Peyer's patch (tissue), 4 donors: ENCODE results near the gene CCDC38.

Experiments
- POLR2A ChIP-seq, 2 donors: fragments of 450-650 bp; IDR thresholded peaks; one replicate each; pipeline ENCODE4 v1.5.1; 2017; ENCODE audit warnings: antibody characterized with exemption in 2 of 2, mild to moderate bottlenecking in 2 of 2, moderate library complexity in 2 of 2
- TF ChIP-seq, protein P1 (sequence below), 6 experiments: fragments of 450-650 bp in 4 of 6; fragments of 200-600 bp in 2 of 6; sonication (generic) in 1 of 6; IDR thresholded peaks; one replicate each; pipeline ENCODE4 v1.5.1; 2017 to 2019; ENCODE audit warnings: antibody characterized with exemption in 6 of 6, mild to moderate bottlenecking in 3 of 6, moderate library complexity in 1 of 6

DNA sequence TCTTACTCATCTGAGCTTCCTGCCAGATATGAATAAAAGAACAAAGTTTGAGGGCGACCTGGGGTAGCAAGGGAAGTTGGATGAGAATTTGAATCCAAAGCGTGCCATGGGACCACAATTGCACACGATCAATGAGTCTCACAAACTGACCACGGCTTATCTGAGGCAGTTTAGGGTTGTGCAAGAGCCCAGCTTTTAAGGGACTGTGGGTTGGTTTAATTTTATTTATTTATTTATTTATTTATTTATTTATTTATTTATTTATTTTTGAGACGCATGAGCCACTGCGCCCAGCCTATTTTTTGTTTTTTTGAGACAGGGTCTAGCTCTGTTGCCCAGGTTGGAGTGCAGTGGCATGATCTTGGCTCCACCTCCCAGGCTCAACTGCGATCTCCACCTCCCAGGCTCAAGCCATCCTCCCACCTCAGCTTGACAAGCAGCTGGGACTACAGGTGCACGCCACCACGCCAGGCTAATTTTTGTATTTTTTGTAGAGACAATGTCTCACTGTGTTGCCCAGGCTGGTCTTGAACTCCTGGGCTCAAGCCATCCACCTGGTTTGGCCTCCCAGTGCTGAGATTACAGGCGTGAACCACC, 1.8 kb upstream of the CCDC38 start:
- TF ChIP-seq, protein P1, sequence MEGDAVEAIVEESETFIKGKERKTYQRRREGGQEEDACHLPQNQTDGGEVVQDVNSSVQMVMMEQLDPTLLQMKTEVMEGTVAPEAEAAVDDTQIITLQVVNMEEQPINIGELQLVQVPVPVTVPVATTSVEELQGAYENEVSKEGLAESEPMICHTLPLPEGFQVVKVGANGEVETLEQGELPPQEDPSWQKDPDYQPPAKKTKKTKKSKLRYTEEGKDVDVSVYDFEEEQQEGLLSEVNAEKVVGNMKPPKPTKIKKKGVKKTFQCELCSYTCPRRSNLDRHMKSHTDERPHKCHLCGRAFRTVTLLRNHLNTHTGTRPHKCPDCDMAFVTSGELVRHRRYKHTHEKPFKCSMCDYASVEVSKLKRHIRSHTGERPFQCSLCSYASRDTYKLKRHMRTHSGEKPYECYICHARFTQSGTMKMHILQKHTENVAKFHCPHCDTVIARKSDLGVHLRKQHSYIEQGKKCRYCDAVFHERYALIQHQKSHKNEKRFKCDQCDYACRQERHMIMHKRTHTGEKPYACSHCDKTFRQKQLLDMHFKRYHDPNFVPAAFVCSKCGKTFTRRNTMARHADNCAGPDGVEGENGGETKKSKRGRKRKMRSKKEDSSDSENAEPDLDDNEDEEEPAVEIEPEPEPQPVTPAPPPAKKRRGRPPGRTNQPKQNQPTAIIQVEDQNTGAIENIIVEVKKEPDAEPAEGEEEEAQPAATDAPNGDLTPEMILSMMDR (IDR thresholded peaks at IDR 0.05): no peak
- no peak for TF ChIP-seq POLR2A (IDR thresholded peaks at IDR 0.05)
